Right hindlimb (tissue), 1 donor: Measurements from ENCODE around the gene MCM8.

Experiments
- DNase-seq: peaks from one replicate; pipeline ENCODE4 v3.0.0-alpha.2; 2018

The MCM8 gene

DNA sequence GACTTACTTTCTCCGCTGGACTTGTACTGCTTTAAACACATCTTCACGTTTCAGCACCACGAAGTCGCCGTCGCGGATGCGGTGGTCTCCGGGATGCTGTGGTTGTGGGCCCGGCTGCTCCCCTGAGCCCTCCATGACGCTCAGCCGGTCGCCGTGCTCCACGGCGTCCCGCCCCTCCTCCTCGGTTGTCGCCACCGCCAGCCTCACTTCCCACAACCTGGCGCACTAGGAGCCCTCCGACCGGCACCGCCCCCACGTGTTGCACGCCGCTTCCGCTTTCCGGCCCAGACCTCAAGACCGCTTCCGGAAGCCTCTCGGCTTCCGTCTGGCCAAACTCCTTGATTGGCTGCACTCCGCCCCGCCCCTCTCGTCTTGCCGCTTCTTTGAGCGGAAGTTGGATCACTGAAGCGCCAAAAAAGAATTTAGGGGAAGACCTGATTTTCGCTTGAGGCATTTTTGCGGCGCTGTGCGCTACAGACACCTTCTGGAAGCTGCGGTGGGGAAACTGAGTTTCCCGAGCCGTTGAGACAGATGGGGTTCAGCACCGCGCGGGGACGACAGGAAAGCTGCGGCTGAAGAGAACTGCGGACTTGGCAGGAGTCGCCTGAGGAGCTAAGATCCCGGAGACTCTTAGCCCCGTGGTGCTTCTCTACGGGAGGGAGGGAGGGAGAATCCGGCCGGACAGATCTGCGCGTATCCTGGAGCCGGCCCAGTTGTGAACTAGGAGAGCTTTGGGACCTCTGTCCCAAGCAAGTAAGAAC, at the start of gene MCM8, which contains the start of gene TRMT6:
Gene MCM8, plus strand, starts transcription at position 382 of the 761 bp plus-strand sequence. CDS start 1,364 bp downstream, outside the sequence.
Gene TRMT6, minus strand, starts transcription at position 263 of the 761 bp plus-strand sequence. Its CDS starts 128 bp downstream, at position 135.
- DNase-seq, result peak; percentile 97

DNA sequence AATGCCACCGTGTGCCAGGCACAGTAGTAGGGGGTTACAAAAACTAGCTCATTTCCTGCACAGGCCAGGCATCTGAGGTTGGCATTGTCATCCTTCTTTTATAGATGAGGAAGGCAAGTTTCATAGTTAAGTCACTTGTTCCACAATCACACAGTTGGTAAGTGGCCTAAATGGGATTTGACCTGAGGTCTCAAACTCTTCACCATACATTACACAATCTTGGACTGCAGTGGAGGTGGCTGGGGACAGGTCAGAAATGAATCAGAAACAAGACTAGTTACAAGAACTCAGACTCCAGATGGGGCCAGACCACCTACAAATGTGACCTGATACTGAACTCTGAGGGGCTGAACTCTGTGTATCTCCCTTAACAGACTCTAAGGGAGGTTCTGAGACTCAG, 49.5 kb upstream of the MCM8 start:
- DNase-seq, result no peak

DNA sequence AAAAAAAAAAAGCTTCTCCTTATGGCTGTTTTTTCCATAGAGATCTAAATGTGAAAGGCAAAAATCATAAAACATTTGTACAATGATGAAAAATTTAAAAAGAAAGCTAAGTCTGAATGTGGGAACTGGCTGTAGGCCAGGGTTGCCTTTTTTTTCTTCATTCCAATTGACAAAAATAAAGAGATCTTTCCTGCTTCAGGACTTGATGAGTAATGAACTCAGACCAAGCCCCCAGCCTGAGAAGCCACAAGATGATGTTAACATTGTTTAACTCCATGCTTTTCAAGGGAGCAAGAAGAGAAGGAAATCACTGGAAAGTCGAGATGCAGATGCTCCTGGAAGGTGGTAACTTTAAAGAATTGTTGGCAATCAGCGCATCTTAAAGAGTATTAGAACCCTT, 41.5 kb upstream of the MCM8 start:
- DNase-seq, result no peak

DNA sequence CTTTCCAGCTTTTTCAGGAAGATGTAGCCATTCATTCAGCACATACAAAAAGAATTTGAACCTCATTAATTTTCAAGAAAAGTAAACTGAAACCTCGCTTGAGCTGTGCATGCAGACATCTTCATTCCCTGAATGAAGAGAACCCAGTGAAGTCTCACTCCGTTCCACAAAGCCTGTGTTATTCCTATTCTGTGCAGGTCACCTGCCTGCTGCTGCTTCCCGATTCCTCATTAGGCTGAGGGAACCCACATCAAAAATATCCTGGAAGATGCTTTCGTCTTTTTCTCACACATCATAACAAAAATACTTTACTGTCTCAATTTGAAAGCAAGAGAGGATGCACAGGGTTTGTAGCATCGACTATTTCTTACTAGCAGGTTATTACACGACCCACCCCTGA, 40.3 kb upstream of the MCM8 start:
- no peak for DNase-seq

DNA sequence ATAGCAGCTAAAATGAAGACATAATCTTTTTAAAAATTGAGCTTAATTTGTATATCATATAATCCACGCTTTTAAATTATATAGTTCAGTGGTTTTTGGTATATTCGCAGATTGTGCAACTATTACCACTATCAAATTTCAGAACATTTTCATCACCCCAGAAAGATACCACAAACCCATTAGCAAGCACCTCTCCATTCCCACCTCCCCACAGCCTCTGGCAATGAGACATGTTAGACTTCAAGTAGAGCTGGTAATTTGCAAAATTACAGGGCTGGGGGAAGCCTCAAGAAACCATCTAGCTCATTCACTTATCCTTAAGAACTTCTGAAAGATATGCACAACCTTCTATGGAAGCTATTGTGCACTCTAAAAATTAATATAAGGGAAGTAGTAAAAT, 37.3 kb upstream of the MCM8 start:
- no peak for DNase-seq

DNA sequence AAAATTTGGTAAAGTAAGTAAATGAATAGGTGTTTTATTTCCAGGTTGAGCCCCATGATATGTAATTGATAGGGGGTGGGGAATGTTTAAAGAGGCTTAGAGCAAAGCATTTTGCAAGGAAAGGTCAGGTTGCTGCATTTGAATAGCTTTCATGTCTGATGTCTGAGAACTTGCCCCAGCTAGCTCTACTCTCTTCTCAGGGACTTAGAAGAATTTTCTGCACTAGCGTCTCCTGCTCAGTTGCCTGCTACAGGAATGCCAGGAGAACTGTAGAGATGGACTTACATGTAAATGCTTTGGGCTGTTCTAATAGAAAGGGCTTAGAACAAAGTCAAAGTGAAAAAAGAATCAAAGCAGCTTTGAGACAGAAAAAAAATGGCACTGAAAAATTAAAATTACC, 35.6 kb upstream of the MCM8 start:
- DNase-seq, result no peak

DNA sequence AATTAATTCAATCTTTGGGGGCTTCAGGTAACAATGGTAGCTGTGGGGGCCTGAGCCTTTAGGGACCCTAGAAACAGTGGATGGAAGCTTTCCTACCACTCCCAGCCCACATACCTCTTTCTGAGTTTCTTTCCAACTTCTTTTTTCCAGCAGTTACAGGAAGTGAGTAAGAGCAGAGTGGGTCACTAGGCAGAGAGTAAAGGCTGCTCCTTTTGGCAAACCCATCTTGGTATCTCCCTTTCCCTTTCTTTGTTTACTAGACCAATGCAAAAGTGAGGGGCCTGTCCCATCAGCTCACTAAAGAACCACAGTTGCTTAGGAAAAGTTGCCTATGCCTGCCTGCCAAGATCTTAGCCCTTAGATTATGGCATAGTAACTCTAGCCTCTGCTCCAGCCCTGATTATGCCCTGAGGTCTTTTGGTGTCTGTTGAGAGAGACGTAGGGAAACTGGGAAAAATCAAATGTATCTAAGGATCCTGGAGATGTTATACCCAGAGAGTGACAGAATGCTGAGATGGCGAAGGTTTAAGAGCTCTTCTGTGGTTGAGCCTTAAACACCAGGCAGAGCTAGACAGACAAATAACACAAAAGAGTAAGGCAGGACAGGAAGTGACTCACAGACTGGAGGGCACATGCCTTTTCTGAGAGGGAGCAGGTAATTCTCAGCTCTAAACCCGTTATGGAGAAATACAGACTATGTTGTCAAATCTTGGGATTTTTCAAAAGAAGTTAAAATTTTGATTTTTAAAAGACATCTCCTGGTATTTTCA, 31.4 kb upstream of the MCM8 start:
- no peak for DNase-seq

DNA sequence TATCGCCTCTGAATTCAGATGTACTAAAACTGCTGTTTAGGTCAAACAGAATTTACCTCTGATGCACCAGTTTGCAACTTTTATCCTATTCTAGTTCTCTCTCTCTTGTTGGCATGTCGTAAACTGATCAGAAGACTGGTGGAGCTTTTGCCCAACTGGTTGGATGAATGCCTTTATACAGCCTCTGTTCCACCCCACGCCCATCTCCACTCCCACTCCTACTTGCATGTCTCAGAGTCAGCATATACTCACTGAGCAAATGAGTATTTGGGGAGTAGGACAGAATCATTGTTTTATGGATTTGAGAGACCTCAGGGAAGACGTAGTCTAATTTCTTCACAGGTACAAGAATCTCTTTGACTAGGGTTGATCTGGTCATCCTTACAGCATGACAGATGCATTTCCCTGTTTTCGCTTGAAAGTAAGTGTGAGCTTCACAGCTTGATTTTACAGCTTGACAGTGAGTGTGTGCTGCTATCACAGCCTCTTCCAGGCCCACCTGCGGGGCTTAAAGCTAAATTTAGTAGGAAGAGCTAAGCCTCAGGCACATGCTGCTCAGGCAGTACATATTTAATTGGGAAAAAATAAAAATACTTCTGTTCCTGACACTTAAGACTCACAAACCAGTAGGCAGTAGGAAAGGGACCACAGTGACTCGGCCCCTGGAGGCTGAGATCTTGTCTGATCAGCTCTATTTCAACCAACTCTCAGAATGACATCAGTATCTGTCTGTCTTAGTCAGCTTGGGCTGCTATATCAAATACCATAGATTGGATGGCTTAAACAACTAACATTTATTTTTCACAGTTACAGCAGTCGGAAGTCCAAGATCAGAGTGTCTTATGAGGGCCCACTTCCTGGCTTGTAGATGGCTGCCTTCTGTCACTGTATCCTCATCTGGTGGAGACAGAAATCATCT, 30.6 kb upstream of the MCM8 start:
- DNase-seq, result no peak

DNA sequence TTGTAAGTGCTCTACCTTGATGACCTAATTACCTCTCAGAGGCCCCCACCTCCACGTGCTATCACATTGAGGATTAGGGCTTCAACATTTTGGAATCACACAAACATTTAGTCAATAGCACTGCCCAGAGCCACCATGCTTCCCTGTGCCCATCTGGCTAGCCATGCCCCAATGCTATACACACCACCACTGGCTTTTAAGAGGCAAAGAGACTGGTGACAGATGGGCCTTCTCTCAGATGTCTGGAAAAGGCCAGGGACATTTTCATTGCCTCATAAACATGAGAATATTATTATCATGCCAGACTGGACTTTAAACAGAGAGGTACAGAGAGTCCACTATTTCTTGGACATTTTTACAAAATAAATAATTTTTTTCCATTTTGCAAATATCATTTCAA, 29.9 kb upstream of the MCM8 start:
- no peak for DNase-seq

DNA sequence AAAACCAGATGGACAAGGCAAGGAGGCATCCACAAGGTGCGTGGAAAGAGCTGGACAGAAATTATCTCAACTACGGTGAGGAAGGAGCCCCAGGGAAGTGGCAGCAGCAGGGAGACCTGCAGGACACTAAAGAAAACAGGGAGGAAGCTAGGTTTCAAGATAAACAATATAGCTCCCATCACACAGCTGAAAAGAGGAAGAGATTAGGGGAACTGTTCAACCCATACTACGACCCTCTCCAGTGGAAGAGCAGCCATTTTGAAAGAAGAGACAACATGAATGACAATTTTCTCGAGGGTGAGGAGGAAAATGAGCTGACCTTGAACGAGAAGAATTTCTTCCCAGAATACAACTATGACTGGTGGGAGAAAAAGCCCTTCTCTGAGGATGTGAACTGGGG, 27.0 kb upstream of the MCM8 start:
- no peak for DNase-seq

DNA sequence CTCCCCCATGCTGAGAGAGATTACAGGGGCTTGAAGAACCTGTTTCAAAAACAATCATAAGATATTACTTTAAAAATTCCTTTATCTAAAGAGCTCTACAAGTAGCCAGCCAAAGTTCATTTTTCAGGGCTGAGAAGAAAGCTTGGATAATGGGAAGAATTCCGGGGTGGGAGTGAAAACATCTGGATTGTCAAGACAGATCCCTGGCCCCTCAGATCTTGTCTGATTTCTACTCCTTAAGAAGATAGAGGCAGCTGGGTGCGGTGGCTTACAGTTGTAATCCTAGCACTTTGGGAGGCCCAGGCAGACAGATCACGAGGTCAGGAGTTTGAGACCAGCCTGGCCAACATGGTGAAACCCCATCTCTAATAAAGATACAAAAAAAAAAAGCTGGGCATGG, 24.9 kb upstream of the MCM8 start:
- no peak for DNase-seq

DNA sequence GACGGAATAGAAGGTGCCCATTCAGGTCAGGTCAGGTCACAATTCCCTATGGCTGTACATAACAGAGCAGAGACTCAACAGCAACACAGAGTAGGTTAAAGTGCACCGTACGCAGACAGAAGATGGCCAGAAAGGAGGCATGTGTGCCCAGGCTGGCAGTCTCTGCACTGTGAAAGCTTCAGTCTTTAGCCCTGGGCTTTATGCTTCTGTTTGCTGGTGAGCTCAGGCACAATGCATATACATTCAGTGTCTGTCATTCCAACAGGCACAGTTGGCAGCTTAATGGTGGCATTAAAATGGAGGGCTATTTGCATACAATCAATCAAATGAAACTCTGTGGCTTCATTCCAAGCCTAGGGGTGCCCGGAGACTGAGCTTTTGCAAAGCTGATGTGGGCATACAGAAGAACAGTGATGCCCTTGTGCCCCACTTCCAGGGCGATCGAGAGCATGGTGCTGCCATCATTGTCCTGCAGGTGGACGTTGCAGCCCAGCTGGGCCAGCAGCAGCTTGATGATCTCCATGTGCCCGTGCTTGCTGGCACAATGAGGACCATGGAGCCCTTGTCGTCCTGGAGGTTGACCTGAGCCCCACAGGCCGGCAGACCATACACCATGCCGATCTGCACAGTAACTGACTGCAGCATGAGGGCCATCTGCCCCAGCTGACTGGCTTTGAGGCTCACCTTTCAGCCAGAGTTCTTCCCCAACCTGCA, 22.5 kb upstream of the MCM8 start:
- no peak for DNase-seq

DNA sequence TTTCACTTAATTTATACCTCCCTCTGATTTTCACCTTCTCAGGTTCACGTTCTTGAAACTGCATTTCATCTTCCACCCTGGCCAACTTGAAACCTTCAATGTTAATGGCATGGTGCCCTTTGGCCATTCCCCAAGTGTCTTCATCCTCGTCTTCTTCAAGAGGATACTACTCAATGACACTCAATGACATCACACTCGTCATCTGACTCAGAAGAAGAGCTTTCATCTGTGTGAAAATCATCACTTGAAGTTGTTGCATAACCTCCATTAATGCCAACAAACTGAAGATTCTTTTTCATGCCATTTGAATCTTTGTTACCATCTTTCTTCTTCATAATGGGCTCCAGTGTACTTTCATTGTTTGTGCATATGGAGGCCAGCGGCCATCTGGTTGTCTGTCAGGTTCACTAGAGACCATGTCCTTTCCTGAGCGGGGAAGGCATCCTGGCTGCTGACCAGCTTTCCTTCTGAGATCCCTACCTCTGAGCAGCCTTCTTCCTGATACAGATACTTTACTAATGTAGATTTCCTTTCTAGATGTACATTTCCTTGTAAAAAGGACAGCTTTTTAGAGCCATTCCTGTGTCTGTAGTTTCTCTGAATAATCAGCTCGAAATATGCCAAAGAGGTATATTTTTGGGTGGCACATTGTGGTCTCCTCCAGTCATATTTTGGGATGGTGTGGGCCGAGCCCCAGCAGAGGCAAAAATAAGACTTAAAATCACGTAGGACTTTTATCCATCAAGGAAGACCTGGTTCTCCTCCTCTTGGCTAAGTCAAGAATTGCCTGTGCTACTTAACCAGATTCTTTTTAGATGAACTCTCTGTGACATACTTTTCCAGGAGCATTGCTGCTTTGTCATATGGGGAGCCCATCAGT, 21.4 kb upstream of the MCM8 start:
- no peak for DNase-seq

DNA sequence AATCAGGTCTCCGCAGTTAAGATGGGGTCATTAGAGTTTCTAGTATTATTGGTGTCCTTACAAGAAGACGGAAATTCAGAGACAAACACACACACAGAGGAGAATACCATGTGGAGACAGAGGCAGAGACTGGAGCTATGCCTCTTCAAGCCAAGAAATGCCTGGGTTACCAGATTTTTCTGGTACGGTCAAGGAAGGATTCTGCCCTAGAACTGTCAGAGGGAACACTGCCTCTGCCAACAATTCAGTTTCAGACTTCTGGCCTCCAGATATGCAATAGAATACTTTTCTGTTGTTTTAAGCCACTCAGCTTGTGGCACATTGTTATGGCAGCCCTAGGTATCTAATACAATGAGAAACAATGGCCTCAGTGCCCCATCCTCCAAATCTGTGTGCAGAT, 19.0 kb upstream of the MCM8 start:
- no peak for DNase-seq

DNA sequence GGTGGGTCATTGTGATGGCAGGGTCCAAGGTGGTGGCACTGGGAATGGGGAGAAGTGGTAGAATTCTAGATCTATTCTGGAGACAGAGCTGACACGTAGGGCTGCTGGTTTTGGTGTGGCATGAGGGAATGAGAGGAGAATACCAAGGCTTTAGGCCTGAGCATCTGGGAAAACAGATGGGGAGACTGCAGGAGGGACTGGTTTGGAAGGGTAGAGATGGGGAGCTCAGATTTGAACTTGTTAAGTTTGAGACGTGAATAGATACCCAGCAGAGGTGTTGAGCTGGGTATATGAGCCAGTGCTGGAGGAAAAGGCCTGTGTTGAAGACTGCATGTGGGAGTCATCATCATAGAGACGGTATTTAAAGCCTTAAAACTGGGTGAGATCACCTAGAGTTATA, 17.7 kb upstream of the MCM8 start:
- DNase-seq, result no peak

DNA sequence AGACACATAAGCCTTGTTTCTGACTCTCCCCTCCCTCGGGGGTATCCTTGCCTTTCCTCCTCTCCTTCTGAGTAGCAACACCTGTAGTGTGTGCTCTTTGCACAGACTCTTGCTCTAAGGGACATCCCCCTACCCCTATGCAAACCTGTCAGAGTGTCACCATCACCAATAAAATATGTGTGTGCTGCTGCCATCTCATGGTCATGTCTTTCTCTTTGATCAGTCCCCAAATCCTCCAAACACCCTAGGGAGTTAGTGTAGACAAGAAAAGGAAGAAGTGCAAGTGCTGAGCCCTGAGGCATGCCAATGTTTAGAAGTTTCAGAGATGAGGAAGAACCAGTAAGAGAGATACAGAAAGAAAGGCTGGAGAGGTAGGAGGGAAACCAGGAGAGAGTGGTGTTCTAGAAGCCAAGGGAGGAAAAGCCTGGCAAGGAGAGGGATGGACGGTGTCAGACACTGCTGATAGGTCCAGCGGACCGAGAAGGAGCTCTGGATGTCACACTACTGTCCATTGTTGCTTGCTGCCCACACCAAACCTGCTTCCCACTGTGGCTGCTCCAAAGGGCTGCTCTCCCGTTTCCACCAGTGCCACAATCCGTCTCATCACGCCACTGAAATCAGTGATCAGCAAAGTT, 16.5 kb upstream of the MCM8 start:
- no peak for DNase-seq

DNA sequence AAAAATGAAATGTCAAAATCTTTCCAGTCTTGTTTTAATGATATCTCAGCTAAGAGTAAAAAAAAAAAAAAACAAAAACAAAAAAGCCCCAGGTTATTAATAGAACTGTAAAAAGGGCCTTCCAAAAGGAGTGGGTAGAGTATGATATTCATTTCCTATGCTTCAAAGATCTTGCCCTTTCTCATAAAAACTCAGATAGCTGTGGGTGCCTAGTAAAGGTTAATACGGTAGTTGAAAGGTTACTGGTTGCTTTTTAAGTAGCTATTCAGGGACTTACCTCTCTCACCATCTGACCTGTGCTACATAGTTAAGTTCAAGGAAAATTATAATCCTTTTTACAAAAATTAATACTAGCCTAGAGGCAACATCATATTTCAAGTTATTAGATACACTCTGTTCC, 15.1 kb upstream of the MCM8 start:
- DNase-seq, result no peak

DNA sequence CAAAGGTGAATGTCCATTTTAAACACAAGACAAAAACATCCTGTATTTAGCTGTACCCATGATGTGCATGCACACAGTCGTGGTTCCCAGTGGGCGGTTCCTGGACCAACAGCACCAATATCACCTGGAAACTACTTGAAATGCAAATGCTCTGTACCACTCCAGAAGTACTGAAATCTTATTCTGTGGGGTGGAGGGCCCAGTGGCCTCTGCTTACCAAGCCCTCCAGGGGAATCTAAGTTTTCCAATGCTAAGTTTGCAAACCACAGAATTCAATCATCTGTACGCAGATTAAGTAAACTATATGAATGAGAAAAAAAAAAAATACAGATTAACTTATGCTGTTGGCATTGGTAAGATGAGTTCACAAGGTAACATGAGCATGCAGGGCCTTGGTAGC, 14.2 kb upstream of the MCM8 start:
- DNase-seq, result no peak

DNA sequence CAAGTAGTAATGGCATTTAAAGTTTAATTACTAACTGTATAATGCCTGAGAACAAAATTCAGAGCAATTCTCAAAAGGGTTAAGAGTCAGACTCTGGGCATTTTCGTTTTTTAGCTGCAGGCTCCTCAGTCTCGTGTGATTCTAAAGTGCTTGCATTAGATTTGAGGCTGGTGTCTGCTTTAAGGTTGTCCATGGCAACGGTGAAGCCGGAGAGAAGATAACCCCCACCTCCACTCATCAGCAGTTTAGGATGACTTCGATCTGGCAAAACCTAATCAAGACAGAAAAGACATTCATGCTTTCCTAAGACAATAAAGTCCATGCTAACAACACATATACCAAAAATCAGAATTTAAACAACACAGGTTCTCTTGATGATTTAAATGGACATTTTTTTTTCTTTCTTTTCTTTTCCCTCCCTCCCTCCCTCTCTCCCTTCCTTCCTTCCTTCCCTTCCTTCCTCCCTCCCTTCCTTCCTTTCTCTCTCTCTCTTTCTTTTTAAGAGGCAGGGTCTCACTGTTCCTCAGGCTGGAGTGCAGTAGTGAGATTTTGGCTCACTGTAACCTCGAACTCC, 11.9 kb upstream of the MCM8 start:
- DNase-seq, result no peak

DNA sequence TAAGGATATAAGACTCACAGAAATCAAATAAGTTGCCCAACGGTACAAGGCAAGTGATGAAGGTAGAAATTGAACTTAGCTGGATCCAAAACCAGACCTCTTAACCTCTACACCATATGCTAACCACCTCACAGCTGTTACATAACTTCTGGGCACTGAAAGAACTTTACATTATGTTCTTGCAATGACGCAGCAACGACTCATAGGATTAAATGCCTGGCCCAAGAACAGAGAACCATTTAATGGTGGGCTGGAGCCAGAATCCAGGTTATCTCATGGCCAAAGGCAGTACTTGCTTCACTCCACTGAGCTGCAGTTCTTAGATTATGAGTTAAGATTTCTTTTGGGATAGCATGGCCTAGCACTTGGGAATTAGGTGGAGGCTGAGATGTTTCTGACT, 4.5 kb upstream of the MCM8 start:
- DNase-seq, result no peak

DNA sequence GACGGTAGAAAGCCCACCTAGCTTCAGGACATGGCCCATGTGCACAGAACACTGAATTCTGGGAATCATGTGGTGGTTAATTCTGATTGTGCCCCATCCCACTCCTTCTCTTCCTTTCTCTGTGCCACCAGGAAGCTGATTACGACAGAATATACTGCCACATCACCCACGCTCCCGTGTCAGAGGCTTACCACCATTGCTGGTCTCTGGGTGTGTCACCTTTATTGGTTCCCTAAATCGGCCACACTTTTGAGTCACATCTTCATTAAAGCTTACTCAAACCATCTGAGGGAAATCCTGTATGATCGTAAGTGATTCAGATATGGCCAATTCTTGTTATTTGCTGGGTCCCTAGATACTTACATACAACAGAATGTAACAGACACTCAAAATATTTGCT, 3.2 kb upstream of the MCM8 start:
- DNase-seq, result no peak
